Transverse colon (tissue), 4 donors: ENCODE results near the gene ADGRE1. TPM values are rescaled to one million over a fixed set of nuclear protein-coding genes. Genes with fewer than 3 reads are reported as not detected.

ENCODE experiments used
- DNase-seq: peaks from one replicate; pipeline ENCODE4 v3.0.0-alpha.2; 2019
- H3K27ac ChIP-seq, 4 donors: fragments of 200-600 bp; sonication (generic); 2 replicates each; pipeline ENCODE4 v1.5.1; 2016 to 2018; ENCODE audit warnings: inconsistent platforms in 4 of 4
- H3K27me3 ChIP-seq: fragments of 200-600 bp; sonication (generic); 2 replicates; pipeline ENCODE4 v1.5.1; 2017; ENCODE audit warnings: inconsistent platforms
- H3K36me3 ChIP-seq, 4 donors: fragments of 200-600 bp; sonication (generic); 2 replicates each; pipeline ENCODE4 v1.5.1; 2017 to 2019; ENCODE audit warnings: inconsistent platforms in 4 of 4
- H3K4me1 ChIP-seq, 4 donors: fragments of 200-600 bp; sonication (generic); 2 replicates each; pipeline ENCODE4 v1.5.1; 2017 to 2020; ENCODE audit warnings: inconsistent platforms in 4 of 4
- H3K4me3 ChIP-seq, 4 donors: fragments of 200-600 bp; sonication (generic); 1 replicate in 1 of 4; 2 replicates in 3 of 4; pipeline versions ENCODE4 v1.5.1 to v1.6.1; 2017 to 2019; ENCODE audit warnings: inconsistent platforms in 4 of 4
- H3K9me3 ChIP-seq, 2 donors: fragments of 200-600 bp; sonication (generic); 2 replicates each; pipeline ENCODE4 v1.5.1; 2017 to 2019; ENCODE audit warnings: inconsistent platforms in 2 of 2
- CTCF ChIP-seq, 5 experiments: fragments of 200-600 bp in 3 of 5; fragments of 450-650 bp in 2 of 5; sonication (generic) in 3 of 5; IDR thresholded peaks; 1 replicate in 2 of 5; 2 replicates in 3 of 5; pipeline ENCODE4 v1.5.1; 2016 to 2017; ENCODE audit warnings: antibody characterized with exemption in 5 of 5, inconsistent platforms in 3 of 5, mild to moderate bottlenecking in 2 of 5, moderate library complexity in 1 of 5
- EP300 ChIP-seq: sonication (generic); formaldehyde crosslinking; IDR thresholded peaks from one replicate; pipeline ENCODE4 v1.6.1; 2017; ENCODE audit warnings: antibody characterized with exemption, low read depth
- POLR2A ChIP-seq: fragments of 450-650 bp; IDR thresholded peaks from one replicate; pipeline ENCODE4 v1.6.1; 2016; ENCODE audit warnings: antibody characterized with exemption, mild to moderate bottlenecking, moderate library complexity
- POLR2AphosphoS5 ChIP-seq, 3 donors: sonication (generic); formaldehyde crosslinking; IDR thresholded peaks; one replicate each; pipeline ENCODE4 v1.6.1; 2016; ENCODE audit warnings: antibody characterized with exemption in 3 of 3
- WGBS, 2 donors: methylation state at CpG; one replicate each; pipeline ENCODE4 v1.1.5; 2018; ENCODE audit warnings: low coverage in 1 of 2; 5-methylcytosine and 5-hydroxymethylcytosine counted together
- in situ Hi-C, 4 donors: fragments of 200-750 bp; cut with MboI; loops; one replicate each; pipeline versions ENCODE4 v1.15.0 to v1.15.1; 2017; ENCODE audit warnings: low sequenced_read_pairs in 3 of 4, low pct_ligation_motif_present in 1 of 4, low pct_unique_long_range_greater_than_20kb in 1 of 4
- intact Hi-C: fragments of 100-400 bp; cut with DNase I; formaldehyde crosslinking; loops from one replicate; pipeline ENCODE4 v1.15.1; 2023; ENCODE audit warnings: low total_unique reads
- total RNA-seq, 4 donors: library from RNA; depleted of rRNA; stranded (reverse); fragments of >200 nt; gene quantifications; one replicate each; pipeline ENCODE4 v1.1.0, GENCODE V29; 2016

ADGRE1 gene
- total RNA-seq, 4 donors from 2014 or later = 0.16 to 0.27 TPM; not detected in 2

GRCh38 chr19:6890401-6890913 is 3.1 kb downstream of the ADGRE1 start:
- Histone ChIP-seq H3K4me3 (no peak overlapping the region), H3K27me3 (no peaks in the 10 kb centered on the region), H3K4me1 (no peaks in the 10 kb centered on the region), H3K9me3 (no peaks in the 10 kb centered on the region), H3K27ac (no peak overlapping the region), H3K36me3 (no peaks in the 10 kb centered on the region)
- in situ Hi-C loops = no loop called here
- 54% methylated on average over 3 of the region's 3 CpGs; no CpG with 5 or more reads in 1 of the 2 donors for WGBS, 2 donors
- DNase-seq = no peak
- intact Hi-C loops = no loop called here
- TF ChIP-seq CTCF (IDR thresholded peaks at IDR 0.05) (no peak), POLR2AphosphoS5 (IDR thresholded peaks at IDR 0.05) (no peak), EP300 (no peak), POLR2A (no peak)

GRCh38 chr19:6890938-6891337 is 3.6 kb downstream of the ADGRE1 start:
- no peaks in the 10 kb centered on the region for H3K9me3 ChIP-seq
- H3K36me3 ChIP-seq = no peaks in the 10 kb centered on the region
- no peak overlapping the region for H3K27ac ChIP-seq
- no peak for DNase-seq
- intact Hi-C loops (no loop called here), in situ Hi-C loops (no loop called here)
- H3K4me1 ChIP-seq = no peaks in the 10 kb centered on the region
- no peaks in the 10 kb centered on the region for H3K27me3 ChIP-seq
- WGBS, 2 donors = 50 to 60% methylated on average over 2 to 8 of the region's 8 CpGs
- no peak for TF ChIP-seq POLR2AphosphoS5 (IDR thresholded peaks at IDR 0.05)
- no peak for TF ChIP-seq CTCF (IDR thresholded peaks at IDR 0.05)
- no peak for TF ChIP-seq EP300
- TF ChIP-seq POLR2A = no peak
- H3K4me3 ChIP-seq = no peak overlapping the region

- H3K27ac ChIP-seq = no peak overlapping the region
- in situ Hi-C loops = no loop called here
- TF ChIP-seq POLR2A = no peak
- TF ChIP-seq EP300 = no peak
- TF ChIP-seq CTCF (IDR thresholded peaks at IDR 0.05) = no peak
- no peak for TF ChIP-seq POLR2AphosphoS5 (IDR thresholded peaks at IDR 0.05)
- H3K4me1 ChIP-seq = no peaks in the 10 kb centered on the region
- 70 to 73% methylated on average over 6 to 8 of the region's 8 CpGs for WGBS, 2 donors
- intact Hi-C loops = no loop called here
- H3K27me3 ChIP-seq = no peaks in the 10 kb centered on the region
- H3K9me3 ChIP-seq = no peaks in the 10 kb centered on the region
- no peak for DNase-seq
- H3K36me3 ChIP-seq = no peaks in the 10 kb centered on the region
- H3K4me3 ChIP-seq = no peak overlapping the region
These were observed 4.5 kb downstream of the ADGRE1 start for GRCh38 chr19:6891761-6892385.

- H3K4me1 ChIP-seq = no peaks in the 10 kb centered on the region
- 77 to 100% methylated on average over 1 of the region's 1 CpG for WGBS, 2 donors
- intact Hi-C loops = no loop called here
- no peak overlapping the region for H3K27ac ChIP-seq
- H3K9me3 ChIP-seq = no peaks in the 10 kb centered on the region
- TF ChIP-seq POLR2A (no peak), POLR2AphosphoS5 (IDR thresholded peaks at IDR 0.05) (no peak), CTCF (IDR thresholded peaks at IDR 0.05) (no peak), EP300 (no peak)
- no peaks in the 10 kb centered on the region for H3K36me3 ChIP-seq
- no peak for DNase-seq
- in situ Hi-C loops = no loop called here
- no peaks in the 10 kb centered on the region for H3K27me3 ChIP-seq
- H3K4me3 ChIP-seq = no peak overlapping the region
These were observed 6.9 kb downstream of the ADGRE1 start for GRCh38 chr19:6894313-6894712.
